GM21526 (cell line): ENCODE results near the gene TNP1.

Experiments
- ATAC-seq: cut with Tn5 transposase; IDR thresholded peaks from one replicate; pipeline ENCODE4 v1.9.1; 2021; ENCODE audit warnings: moderate library complexity; ENCODE audit not compliant: unreplicated experiment, low FRiP score

The TNP1 gene

GRCh38 chr2:216859944-216860343, at the start of gene TNP1:
Gene TNP1, minus strand, starts transcription at chr2:216860064. Its CDS starts 30 bp downstream, at chr2:216860034.
- no peak for ATAC-seq

DNA sequence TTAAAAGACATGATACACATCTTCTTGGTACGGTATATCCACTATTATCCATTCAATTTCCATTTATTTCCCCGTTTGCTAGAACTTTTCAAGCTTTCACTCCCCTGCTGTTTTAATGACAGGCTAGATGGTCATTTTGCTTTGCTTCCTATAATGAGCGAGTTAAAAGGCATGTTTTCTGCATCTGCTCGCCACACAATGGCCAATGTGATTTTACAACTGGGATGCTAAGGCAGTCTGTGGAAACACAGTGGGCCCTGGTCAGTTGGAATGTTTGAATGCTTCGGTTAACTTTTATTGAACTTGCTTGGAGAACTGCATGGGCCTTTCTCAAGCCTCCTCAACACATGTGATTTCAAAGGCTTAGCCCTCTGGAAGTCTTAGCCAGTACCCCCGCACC, 48.4 kb upstream of the TNP1 start:
- ATAC-seq: no peak

DNA sequence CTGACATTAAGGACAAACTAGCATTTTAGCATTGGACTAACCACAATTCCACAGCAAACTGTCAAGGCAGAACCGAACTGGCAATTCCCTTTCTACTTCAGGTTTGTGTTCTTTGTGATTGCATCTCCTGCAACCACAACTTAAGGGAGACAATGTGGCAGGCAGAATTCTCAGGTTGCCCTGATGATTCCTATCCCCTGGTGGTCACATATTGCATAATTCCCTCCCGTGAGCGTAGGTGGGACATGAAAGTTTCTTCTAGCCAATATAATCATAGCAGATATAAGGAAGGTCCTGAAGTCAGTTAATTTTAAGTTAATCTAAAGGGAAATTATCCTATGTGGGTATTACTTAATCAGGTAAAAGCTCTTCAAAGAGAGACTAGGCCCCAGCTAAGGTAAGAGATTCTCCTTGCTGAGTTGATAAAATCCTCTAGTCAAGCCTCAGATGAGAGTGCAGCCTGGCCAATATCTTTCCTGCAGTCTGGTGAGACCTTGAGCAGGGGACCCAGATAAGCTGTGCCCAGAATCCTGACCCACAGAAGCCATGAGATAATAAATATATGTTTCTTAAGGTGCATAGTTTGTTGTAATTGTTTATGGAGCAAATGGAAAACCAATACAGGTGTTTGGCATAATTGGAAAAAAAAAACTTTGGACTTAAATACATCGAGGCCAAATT, 45.9 kb upstream of the TNP1 start:
- no peak for ATAC-seq

DNA sequence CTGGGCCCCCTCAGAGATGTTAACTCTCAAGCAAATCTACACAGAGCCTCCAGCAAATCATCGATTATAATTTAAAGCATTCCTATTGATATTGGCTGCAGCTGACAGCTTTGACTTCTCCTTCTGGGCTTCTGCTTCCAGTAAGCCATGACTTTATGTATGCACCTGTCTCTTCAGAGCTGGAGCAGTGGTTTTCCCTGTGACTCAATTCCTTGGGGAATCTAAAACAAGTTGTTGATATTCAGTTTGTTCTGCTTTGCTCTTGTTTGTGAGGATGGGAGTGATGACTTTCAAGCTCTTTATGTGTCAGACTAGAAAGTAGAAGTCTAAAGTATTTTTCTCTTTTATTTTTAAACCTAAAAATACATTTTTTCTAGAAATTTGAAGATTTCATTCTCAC, 45.1 kb upstream of the TNP1 start:
- no peak for ATAC-seq

- ATAC-seq: no peak
Observed at GRCh38 chr2:216904554-216904953, 44.7 kb upstream of the TNP1 start.

DNA sequence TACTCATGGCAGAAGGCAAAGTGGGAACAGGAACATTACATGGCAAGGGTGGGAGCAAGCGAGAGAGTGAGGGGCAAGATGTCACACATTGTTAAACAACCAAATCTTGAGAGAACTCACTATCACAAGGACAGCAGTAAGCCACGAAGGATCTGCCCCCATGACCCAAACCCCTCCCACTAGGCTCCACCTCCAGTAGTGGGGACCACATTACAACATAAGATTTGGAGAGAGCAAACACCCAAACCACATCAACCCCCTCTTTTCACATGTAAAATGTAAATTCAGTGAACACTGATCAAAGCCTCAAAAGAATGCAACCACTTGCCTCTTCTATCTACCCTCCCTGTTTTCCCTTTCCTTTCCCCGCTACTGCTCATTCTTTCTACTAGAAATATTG, 43.6 kb upstream of the TNP1 start:
- ATAC-seq: no peak

GRCh38 chr2:216901273-216901672, 41.4 kb upstream of the TNP1 start:
- no peak for ATAC-seq

DNA sequence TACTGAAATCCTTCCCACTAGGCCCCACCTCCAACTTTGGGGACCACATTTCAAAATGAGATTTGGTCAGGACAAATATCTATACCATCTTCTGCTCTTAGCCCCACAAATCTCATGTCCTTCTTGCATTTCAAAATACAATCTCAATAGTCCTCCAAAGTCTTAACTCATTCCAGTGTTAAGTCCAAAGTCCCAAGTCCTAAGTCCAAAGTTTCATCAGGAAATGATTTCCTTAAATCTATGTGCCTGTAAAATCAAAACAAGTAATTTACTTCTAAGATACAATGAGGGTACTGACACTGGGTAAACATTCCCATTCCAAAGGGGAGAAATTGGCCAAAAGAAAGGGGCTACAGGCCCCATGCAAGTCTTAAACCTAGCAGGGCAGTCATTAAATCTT, 40.5 kb upstream of the TNP1 start:
- ATAC-seq: no peak

DNA sequence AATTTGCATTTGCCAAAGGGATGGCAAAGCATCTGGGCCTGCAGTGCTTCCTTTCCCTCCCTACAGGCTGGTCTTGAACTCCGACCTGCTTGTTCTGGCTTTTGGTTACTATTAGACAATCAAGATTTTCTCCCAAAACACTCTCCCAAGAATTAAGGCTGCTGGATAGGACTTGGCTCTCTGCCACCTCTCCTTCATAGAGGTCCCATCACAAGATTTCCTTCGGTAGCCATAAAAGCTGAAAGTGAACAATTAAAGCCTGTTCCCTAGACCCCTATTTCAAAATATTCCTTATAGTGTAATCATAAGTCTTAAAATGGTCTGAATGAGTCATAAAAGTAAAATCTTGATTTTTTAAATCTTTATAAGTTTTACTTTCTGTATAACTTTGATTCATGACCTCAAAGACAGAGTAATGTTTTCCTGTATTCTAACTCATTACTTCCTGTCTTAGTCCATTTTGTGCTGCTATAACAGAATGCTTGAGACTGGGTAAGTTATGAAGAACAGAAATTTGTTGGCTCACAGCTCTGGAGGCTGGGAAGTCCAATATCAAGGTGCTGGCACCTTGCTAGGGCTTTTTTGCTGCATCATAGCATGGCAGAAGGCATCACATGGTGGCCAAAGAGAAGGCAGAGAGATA, 37.8 kb upstream of the TNP1 start:
- ATAC-seq: no peak

GRCh38 chr2:216890138-216890537, 30.3 kb upstream of the TNP1 start:
- ATAC-seq: no peak

DNA sequence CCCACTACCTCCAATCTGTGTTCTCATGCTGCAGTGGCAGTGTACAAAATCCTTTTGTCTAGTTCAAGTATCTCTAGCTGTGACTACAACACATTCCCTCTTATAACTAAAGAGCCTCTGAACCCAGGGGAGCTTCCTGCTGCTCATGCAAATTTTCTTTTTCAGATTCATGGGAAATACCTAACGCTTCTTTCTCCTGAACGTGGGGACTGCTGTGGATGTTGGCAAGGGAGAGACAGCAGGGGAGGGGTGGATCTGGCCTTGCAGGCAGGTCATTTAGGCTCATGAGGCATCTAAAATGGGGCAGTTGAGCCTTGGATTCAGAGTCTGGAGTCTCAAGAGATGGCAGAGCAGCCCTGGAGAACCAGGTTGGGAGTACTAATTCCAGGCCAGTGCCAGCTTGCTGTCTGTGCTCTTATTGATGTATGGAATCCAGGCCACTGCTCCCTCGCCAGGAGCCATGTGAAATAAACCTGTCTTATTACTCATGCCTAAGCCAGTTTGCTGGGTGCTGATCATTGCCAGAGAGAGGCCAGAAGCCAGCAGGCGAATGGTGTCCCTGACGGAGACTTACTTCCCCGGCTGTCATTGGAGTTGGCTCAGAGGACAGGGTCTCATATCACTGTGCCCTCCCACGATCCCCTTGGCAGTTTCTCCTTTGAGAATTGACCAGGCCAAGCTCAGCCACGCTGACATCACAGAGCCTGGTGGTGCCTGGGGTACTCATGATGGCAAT, 29.2 kb upstream of the TNP1 start:
- no peak for ATAC-seq

GRCh38 chr2:216888081-216888480, 28.2 kb upstream of the TNP1 start:
- no peak for ATAC-seq

GRCh38 chr2:216887138-216887537, 27.3 kb upstream of the TNP1 start:
- ATAC-seq: no peak

DNA sequence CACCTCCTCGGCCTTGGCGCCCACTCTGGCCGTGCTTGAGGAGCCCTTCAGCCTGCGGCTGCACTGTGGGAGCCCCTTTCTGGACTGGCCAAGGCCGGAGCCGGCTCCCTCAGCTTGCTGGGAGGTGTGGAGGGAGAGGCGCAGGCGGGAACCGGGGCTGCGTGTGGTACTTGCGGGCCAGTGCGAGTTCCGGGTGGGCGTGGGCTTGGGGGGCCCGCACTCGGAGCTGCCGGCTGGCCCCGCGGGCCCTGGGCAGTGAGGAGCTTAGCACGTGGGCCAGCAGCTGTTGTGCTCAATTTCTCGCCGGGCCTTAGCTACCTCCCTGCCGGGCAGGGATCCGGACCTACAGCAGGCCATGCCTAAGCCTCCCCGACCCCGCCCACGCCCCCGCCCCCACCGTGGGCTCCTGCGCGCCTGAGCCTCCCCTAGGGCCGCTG, 25.3 kb upstream of the TNP1 start:
- no peak for ATAC-seq

GRCh38 chr2:216884347-216884746, 24.5 kb upstream of the TNP1 start:
- no peak for ATAC-seq

DNA sequence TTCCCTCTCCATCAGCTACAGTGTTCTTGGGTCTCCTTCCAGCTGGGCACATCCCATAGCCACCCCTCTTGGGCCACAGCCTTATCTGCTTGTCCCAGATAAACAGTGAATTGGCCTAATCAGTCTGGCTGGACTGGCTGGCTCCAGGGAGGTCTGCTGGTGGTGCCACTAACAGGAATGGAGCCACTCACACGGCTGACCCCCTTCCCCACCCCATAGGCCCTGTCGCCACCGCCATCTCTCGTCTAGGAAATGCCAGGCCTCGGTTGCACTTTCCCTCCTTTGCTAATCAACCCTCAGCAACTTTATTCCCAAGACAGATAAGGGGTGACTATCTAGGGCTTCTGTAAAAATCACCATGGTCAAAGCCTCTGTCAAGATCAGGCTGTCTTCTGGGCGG, 23.0 kb upstream of the TNP1 start:
- ATAC-seq: no peak

DNA sequence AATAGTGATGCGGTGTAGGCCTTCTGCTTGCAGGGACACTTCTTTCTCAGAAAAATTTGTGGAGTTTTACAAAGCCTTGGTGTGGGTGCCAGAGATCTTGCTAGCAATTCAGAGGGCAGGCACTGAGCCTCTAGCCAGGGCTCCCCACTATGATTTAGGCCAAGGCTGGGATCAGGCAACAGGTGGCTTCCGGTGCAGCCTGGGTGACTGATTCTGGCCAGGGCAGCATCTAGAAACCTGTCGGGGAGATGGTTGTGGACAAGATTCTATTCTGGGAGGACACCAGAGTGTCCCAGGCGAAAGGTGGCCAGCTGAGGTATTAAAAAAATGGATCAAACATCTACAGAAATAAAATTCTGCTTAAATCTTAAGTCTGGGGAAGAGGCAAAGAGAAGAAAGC, 21.5 kb upstream of the TNP1 start:
- no peak for ATAC-seq

DNA sequence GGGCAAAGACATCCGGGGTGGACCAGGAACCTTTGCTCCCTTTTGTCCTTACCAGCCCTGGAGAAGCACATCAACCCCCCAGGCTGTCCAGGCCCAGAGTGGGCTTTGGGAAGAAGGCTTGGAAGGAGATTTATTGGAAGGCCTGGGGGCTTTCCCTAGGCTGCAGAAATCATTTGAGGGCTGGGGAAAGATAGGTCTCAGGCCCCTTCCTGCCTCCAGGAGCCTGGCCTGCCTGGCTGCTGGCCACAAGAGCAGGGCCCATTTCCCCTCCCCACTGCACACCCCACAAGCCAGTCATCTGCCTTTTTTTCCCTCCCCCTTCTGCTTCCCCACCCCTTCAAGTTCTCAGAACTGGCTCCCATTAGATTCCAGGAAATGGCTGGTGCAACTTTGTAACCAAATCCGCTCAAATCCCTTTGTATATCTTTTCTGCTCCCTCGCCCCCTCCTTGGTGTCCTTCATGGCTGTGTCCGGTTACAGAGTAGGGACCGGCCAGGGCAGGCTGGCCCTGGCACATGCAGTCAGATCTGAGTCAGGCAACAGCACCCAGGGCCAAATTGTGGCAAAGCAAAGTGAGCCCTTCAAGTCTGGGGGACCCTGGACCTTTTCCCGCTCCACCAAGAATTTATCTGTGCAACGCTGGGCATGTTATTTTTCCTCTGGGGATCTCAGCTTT, 20.8 kb upstream of the TNP1 start:
- ATAC-seq: no peak

DNA sequence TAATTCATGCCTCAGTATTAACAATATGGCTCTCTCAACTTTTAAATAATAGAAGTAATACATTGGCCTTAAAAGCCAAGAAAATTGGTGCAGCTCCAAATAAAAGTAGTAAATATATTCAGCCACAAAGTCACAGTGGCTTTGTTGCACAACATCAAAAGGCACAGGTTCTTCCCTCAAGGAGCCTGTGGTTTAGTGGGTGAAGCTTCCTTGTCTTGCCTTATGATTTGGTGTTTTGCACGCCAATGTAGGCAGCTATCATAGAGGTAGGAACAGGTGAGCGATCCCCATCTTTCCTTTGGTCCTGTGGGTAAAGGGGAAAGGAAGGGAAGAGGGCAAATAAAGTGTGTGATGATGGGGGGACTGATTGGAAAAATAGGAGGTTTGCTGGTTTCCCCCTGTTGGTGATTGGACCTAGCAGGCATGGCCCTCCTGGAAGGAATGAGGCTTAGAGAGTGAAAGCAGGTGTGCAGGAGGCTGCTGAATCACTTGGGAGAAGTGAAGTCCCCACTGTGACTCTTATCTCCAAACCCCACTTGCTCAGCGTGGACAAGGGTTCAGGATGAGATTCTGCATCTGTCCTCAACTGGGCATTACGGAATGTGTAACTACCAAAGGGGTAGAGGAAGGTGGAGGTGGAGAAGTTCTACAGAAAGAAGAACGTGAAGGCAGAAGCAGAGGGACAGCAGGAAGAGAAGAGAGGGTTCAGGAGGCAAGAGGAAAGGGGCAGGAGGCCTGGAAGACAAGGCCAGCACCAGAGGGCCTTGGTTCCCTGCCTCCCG, 20.1 kb upstream of the TNP1 start:
- no peak for ATAC-seq

- ATAC-seq: no peak
Observed at GRCh38 chr2:216878072-216878471, 18.2 kb upstream of the TNP1 start.
